SK-N-SH (cell line): ENCODE results near the gene JPT2. TPM values are rescaled to one million over a fixed set of nuclear protein-coding genes. Genes with fewer than 3 reads are reported as not detected.

Experiments
- CTCF ChIA-PET: fragments of 300-600, 350-600 bp; formaldehyde crosslinking; extraction: SDS; loops from one replicate; lab custom pipeline; 2021; lab: Yijun Ruan, JAX
- POLR2A ChIA-PET: fragments of 350-600 bp; sonication (Branson Sonifier 250); formaldehyde crosslinking; extraction: SDS; loops from one replicate; lab custom pipeline; 2020; ENCODE audit warnings: antibody characterized with exemption, inconsistent platforms; lab: Yijun Ruan, JAX
- DNase-seq: peaks from one replicate; pipeline ENCODE4 v3.0.0; 2012
- H2AFZ ChIP-seq: fragments of 200-600 bp; sonication (generic); 2 replicates; pipeline ENCODE4 v1.8.1; 2016; ENCODE audit warnings: antibody characterized with exemption, mild to moderate bottlenecking, low read depth
- H3F3A ChIP-seq: fragments of 200-600 bp; sonication (generic); replicated peaks from 2 replicates; pipeline ENCODE3; 2016; ENCODE audit warnings: antibody characterized with exemption, mild to moderate bottlenecking; ENCODE audit not compliant: insufficient read depth
- H3K27ac ChIP-seq, 2 experiments: fragments of 200-500 bp in 1 of 2; fragments of 200-600 bp in 1 of 2; sonication (Bioruptor generic) in 1 of 2; sonication (generic), shearing (Covaris generic) in 1 of 2; 2 replicates each; pipeline versions ENCODE4 v1.5.1 to v1.6.1; 2014 to 2016; ENCODE audit warnings: low read depth in 2 of 2, inconsistent platforms in 1 of 2, low read length in 1 of 2, mild to moderate bottlenecking in 1 of 2, mixed read lengths in 1 of 2
- H3K27me3 ChIP-seq: fragments of 200-600 bp; sonication (generic), shearing (Covaris generic); 2 replicates; pipeline ENCODE4 v1.6.1; 2016; ENCODE audit warnings: mixed run types; ENCODE audit not compliant: insufficient read depth
- H3K36me3 ChIP-seq, 2 experiments: fragments of 200-500 bp in 1 of 2; fragments of 200-600 bp in 1 of 2; sonication (Bioruptor generic) in 1 of 2; sonication (generic) in 1 of 2; replicated peaks in 1 of 2; 2 replicates each; pipeline versions ENCODE3 to v1.5.1; 2014 to 2016; ENCODE audit warnings: low read length in 1 of 2, mild to moderate bottlenecking in 1 of 2; ENCODE audit not compliant: insufficient read depth in 2 of 2, control insufficient read depth in 1 of 2
- H3K4me1 ChIP-seq, 2 experiments: fragments of 200-500 bp in 1 of 2; fragments of 200-600 bp in 1 of 2; sonication (Bioruptor generic) in 1 of 2; sonication (generic), shearing (Covaris generic) in 1 of 2; 2 replicates each; pipeline versions ENCODE4 v1.5.1 to v1.6.1; 2014 to 2016; ENCODE audit warnings: low read depth in 1 of 2, low read length in 1 of 2, mixed run types in 1 of 2; ENCODE audit not compliant: insufficient read depth in 2 of 2, control insufficient read depth in 1 of 2
- H3K4me2 ChIP-seq: fragments of 200-600 bp; sonication (generic), shearing (Covaris generic); 2 replicates; pipeline ENCODE4 v1.6.1; 2017; ENCODE audit warnings: mixed run types
- H3K4me3 ChIP-seq, 2 experiments: fragments of 200-500 bp in 1 of 2; fragments of 200-600 bp in 1 of 2; sonication (Bioruptor generic) in 1 of 2; sonication (generic), shearing (Covaris generic) in 1 of 2; 2 replicates each; pipeline versions ENCODE4 v1.5.1 to v1.8.1; 2014 to 2016; ENCODE audit warnings: low read depth in 2 of 2, inconsistent platforms in 1 of 2, low read length in 1 of 2, mild to moderate bottlenecking in 1 of 2, mixed read lengths in 1 of 2, moderate library complexity in 1 of 2
- H3K79me2 ChIP-seq: fragments of 200-600 bp; sonication (generic); 2 replicates; pipeline ENCODE4 v1.8.1; 2017; ENCODE audit warnings: mild to moderate bottlenecking; ENCODE audit not compliant: insufficient read depth
- H3K9ac ChIP-seq: fragments of 200-600 bp; sonication (generic); 2 replicates; pipeline ENCODE4 v1.6.1; 2017; ENCODE audit warnings: mixed run types
- H3K9me2 ChIP-seq: fragments of 200-600 bp; sonication (generic); 2 replicates; pipeline ENCODE4 v1.6.1; 2017; ENCODE audit warnings: mixed run types
- H3K9me3 ChIP-seq: fragments of 200-600 bp; sonication (generic); 2 replicates; pipeline ENCODE4 v1.6.1; 2017; ENCODE audit warnings: mixed run types, mild to moderate bottlenecking, moderate library complexity
- H4K20me1 ChIP-seq: fragments of 200-600 bp; sonication (generic); 2 replicates; pipeline ENCODE4 v1.6.1; 2017; ENCODE audit warnings: mild to moderate bottlenecking, mixed run types; ENCODE audit not compliant: insufficient read depth
- CTCF ChIP-seq: fragments of 200-600 bp; sonication (generic); IDR thresholded peaks from 2 replicates; pipeline ENCODE4 v1.6.1; 2017; ENCODE audit warnings: antibody characterized with exemption, mild to moderate bottlenecking, moderate library complexity
- ELF1 ChIP-seq: IDR thresholded peaks from 2 replicates; pipeline ENCODE4 v1.4.0; 2012
- EP300 ChIP-seq, 2 experiments: IDR thresholded peaks; 2 replicates each; pipeline versions ENCODE4 v1.4.0 to v1.6.1; 2012; ENCODE audit warnings: borderline replicate concordance in 1 of 2, low read depth in 1 of 2, low read length in 1 of 2
- FOXM1 ChIP-seq: IDR thresholded peaks from 2 replicates; pipeline ENCODE4 v1.4.0; 2012; ENCODE audit warnings: low read depth, mild to moderate bottlenecking
- JUND ChIP-seq: IDR thresholded peaks from 2 replicates; pipeline ENCODE4 v1.4.0; 2012
- MEF2A ChIP-seq: IDR thresholded peaks from 2 replicates; pipeline ENCODE4 v1.4.0; 2012; ENCODE audit warnings: low read depth, borderline replicate concordance
- NRF1 ChIP-seq: IDR thresholded peaks from 2 replicates; pipeline ENCODE4 v1.6.1; 2012; ENCODE audit warnings: low read depth, mild to moderate bottlenecking, low read length
- RAD21 ChIP-seq: IDR thresholded peaks from 2 replicates; pipeline ENCODE4 v1.6.1; 2012; ENCODE audit warnings: mild to moderate bottlenecking, low read length
- RCOR1 ChIP-seq: fragments of 150-350 bp; IDR thresholded peaks from 2 replicates; pipeline ENCODE4 v1.6.1; 2017; ENCODE audit warnings: antibody characterized with exemption, low read length
- RFX5 ChIP-seq: IDR thresholded peaks from 2 replicates; pipeline ENCODE4 v1.6.1; 2012; ENCODE audit warnings: mild to moderate bottlenecking, improper control_type of control experiment, low read length
- SIN3A ChIP-seq: IDR thresholded peaks from 2 replicates; pipeline ENCODE4 v1.6.1; 2012; ENCODE audit warnings: low read depth, mild to moderate bottlenecking, low read length, moderate library complexity, borderline replicate concordance
- SMC3 ChIP-seq: IDR thresholded peaks from 2 replicates; pipeline ENCODE4 v1.6.1; 2012; ENCODE audit warnings: low read depth, low read length, improper control_type of control experiment
- TEAD4 ChIP-seq: IDR thresholded peaks from 2 replicates; pipeline ENCODE4 v1.4.0; 2012; ENCODE audit warnings: mild to moderate bottlenecking, borderline replicate concordance; ENCODE audit not compliant: insufficient read depth
- USF1 ChIP-seq: IDR thresholded peaks from 2 replicates; pipeline ENCODE4 v1.4.0; 2012; ENCODE audit warnings: low read depth, borderline replicate concordance
- USF2 ChIP-seq: fragments of 150-350 bp; IDR thresholded peaks from 2 replicates; pipeline ENCODE4 v1.6.1; 2017; ENCODE audit warnings: antibody characterized with exemption, low read length, low read depth, borderline replicate concordance
- YY1 ChIP-seq: IDR thresholded peaks from 2 replicates; pipeline ENCODE4 v1.4.0; 2012; ENCODE audit warnings: low read depth, mild to moderate bottlenecking
- ZBTB33 ChIP-seq: IDR thresholded peaks from 2 replicates; pipeline ENCODE4 v1.4.0; 2012; ENCODE audit warnings: low read depth, borderline replicate concordance
- WGBS: methylation state at CpG from one replicate; pipeline ENCODE4 v1.1.6; 2017; ENCODE audit warnings: low lambda C conversion rate; 5-methylcytosine and 5-hydroxymethylcytosine counted together
- polyA plus RNA-seq, 3 experiments: library from polyadenylated mRNA; depleted of rRNA; stranded (reverse); fragments of >200 nt; gene quantifications; 2 replicates each; pipeline ENCODE4 v1.2.3, GENCODE V29; 2012

Gene JPT2
- polyA plus RNA-seq, 1 of the 3 experiments (the other 2 are of a cell fraction) = 67.4 TPM

- CTCF ChIA-PET = no interaction called here
- no peaks in the 10 kb centered on the region for H3K9me2 ChIP-seq
- no peak for TF ChIP-seq SIN3A
- TF ChIP-seq ELF1 = no peak
- no peak for TF ChIP-seq NRF1
- no peak for TF ChIP-seq JUND
- no peak for TF ChIP-seq ZBTB33
- TF ChIP-seq USF1 = no peak
- TF ChIP-seq SMC3 = no peak
- TF ChIP-seq FOXM1 = no peak
- TF ChIP-seq USF2 = no peak
- TF ChIP-seq TEAD4 = no peak
- no peak for TF ChIP-seq MEF2A
- no peak for TF ChIP-seq CTCF
- TF ChIP-seq RCOR1 = no peak
- TF ChIP-seq EP300 (IDR thresholded peaks at IDR 0.05; ENCODE audit: borderline replicate concordance in 1 of 2, low read depth in 1 of 2, low read length in 1 of 2) = no peak
- TF ChIP-seq RFX5 = no peak
- no peak for TF ChIP-seq YY1
- no peak for TF ChIP-seq RAD21
- TF ChIP-seq, all 33 proteins: peak for 0
- 92% methylated on average over 4 of the region's 7 CpGs for WGBS
- DNase-seq = no peak
- no peaks in the 10 kb centered on the region for H3K27me3 ChIP-seq
- no peaks in the 10 kb centered on the region for H3K9me3 ChIP-seq
- POLR2A ChIA-PET = no interaction called here
- no peak overlapping the region for H3K4me3 ChIP-seq
- H3K27ac ChIP-seq = no peak overlapping the region
- no peak overlapping the region for H3K4me2 ChIP-seq
- H2AFZ ChIP-seq = no peak overlapping the region
- no peak overlapping the region for H3K9ac ChIP-seq
- H4K20me1 ChIP-seq = no peaks in the 10 kb centered on the region
- H3K79me2 ChIP-seq = 0 out of 2 replicates have a peak, but pooled peaks cover 4% of the 10 kb centered on the region
- H3F3A ChIP-seq = peaks cover 21% of the 10 kb centered on the region
- H3K4me1 ChIP-seq = no peaks in the 10 kb centered on the region
- H3K36me3 ChIP-seq = peaks cover 7 to 34% of the 10 kb centered on the region in 2 experiments
Measured at GRCh38 chr16:1731603-1732002, 53.5 kb downstream of the JPT2 start.
